HEK293 (cell line): Measurements from ENCODE around the gene TMEM128.
"Not testable (repeated sequence)": the region's sequence is repeated elsewhere in the genome, so short reads cannot be mapped to it uniquely, and the experiment has no call there.

Experiments used
- CTCF ChIA-PET: fragments of 350-600 bp; formaldehyde crosslinking; extraction: SDS; loops from one replicate; lab custom pipeline; 2021; ENCODE audit warnings: antibody characterized with exemption; lab: Yijun Ruan, JAX
- POLR2A ChIA-PET: fragments of 300-600 bp; formaldehyde crosslinking; extraction: SDS; loops from one replicate; lab custom pipeline; 2020; ENCODE audit warnings: antibody characterized with exemption, inconsistent platforms; lab: Yijun Ruan, JAX
- H3K27ac ChIP-seq: fragments of 200-500 bp; sonication (Bioruptor generic); 2 replicates; pipeline ENCODE4 v1.5.1; 2014; ENCODE audit warnings: low read depth, low read length, control low read depth, inconsistent platforms; ENCODE audit errors: extremely low read depth
- H3K36me3 ChIP-seq, 2 experiments: fragments of 200-500 bp in 1 of 2; sonication (Bioruptor generic) in 1 of 2; 1 replicate in 1 of 2; 2 replicates in 1 of 2; pipeline ENCODE4 v1.5.1; 2014 to 2017; ENCODE audit warnings: inconsistent platforms in 2 of 2, low read length in 2 of 2; ENCODE audit not compliant: control insufficient read depth in 2 of 2, insufficient read depth in 1 of 2
- H3K4me1 ChIP-seq: fragments of 200-500 bp; sonication (Bioruptor generic); 2 replicates; pipeline ENCODE4 v1.5.1; 2014; ENCODE audit warnings: mild to moderate bottlenecking, low read length, inconsistent platforms; ENCODE audit not compliant: control insufficient read depth, insufficient read depth
- H3K4me3 ChIP-seq: 2 replicates; pipeline ENCODE4 v1.5.1; 2011; ENCODE audit warnings: low read depth, mild to moderate bottlenecking, control low read depth, low read length, moderate library complexity
- H3K9me3 ChIP-seq: fragments of 200-500 bp; sonication (Bioruptor generic); 2 replicates; pipeline ENCODE4 v1.5.1; 2014; ENCODE audit warnings: low read depth, low read length, inconsistent platforms; ENCODE audit not compliant: control insufficient read depth, insufficient read depth
- GLI2 ChIP-seq: fragments of 450-650 bp; formaldehyde crosslinking; IDR thresholded peaks from 2 replicates; pipeline ENCODE4; 2017; ENCODE audit warnings: missing biosample characterization, missing genetic modification characterization, low read depth, borderline replicate concordance
- GLI4 ChIP-seq: fragments of 450-650 bp; formaldehyde crosslinking; IDR thresholded peaks from 2 replicates; pipeline ENCODE4 v1.5.1; 2016; ENCODE audit warnings: missing biosample characterization, missing genetic modification characterization
- KLF17 ChIP-seq: fragments of 450-650 bp; formaldehyde crosslinking; IDR thresholded peaks from 2 replicates; pipeline ENCODE4 v1.5.1; 2016; ENCODE audit warnings: missing biosample characterization, missing genetic modification characterization
- OVOL3 ChIP-seq: fragments of 450-650 bp; formaldehyde crosslinking; IDR thresholded peaks from 2 replicates; pipeline ENCODE4 v1.5.1; 2016; ENCODE audit warnings: missing biosample characterization, missing genetic modification characterization
- ZNF19 ChIP-seq: fragments of 450-650 bp; formaldehyde crosslinking; IDR thresholded peaks from 2 replicates; pipeline ENCODE4; 2016; ENCODE audit warnings: missing biosample characterization, missing genetic modification characterization, low read depth
- ZNF23 ChIP-seq: fragments of 450-650 bp; formaldehyde crosslinking; IDR thresholded peaks from 2 replicates; pipeline ENCODE4 v1.5.1; 2016; ENCODE audit warnings: missing biosample characterization, missing genetic modification characterization, borderline replicate concordance
- ZNF404 ChIP-seq: fragments of 450-650 bp; formaldehyde crosslinking; IDR thresholded peaks from 2 replicates; pipeline ENCODE4 v1.5.1; 2017; ENCODE audit warnings: missing biosample characterization, missing genetic modification characterization
- ZNF416 ChIP-seq: fragments of 450-650 bp; formaldehyde crosslinking; IDR thresholded peaks from 2 replicates; pipeline ENCODE4 v1.5.1; 2016; ENCODE audit warnings: missing biosample characterization, missing genetic modification characterization
- ZNF544 ChIP-seq: fragments of 450-650 bp; formaldehyde crosslinking; IDR thresholded peaks from 2 replicates; pipeline ENCODE4 v1.5.0; 2017; ENCODE audit warnings: missing biosample characterization, missing genetic modification characterization
- ZNF664 ChIP-seq: fragments of 450-650 bp; formaldehyde crosslinking; IDR thresholded peaks from 2 replicates; pipeline ENCODE4 v1.5.1; 2016; ENCODE audit warnings: missing biosample characterization, missing genetic modification characterization
- ZNF701 ChIP-seq: fragments of 450-650 bp; formaldehyde crosslinking; IDR thresholded peaks from 2 replicates; pipeline ENCODE4 v1.5.1; 2016; ENCODE audit warnings: missing biosample characterization, missing genetic modification characterization
- ZSCAN16 ChIP-seq: fragments of 450-650 bp; formaldehyde crosslinking; IDR thresholded peaks from 2 replicates; pipeline ENCODE4 v1.5.1; 2016; ENCODE audit warnings: missing biosample characterization, missing genetic modification characterization
- TF ChIP-seq, protein P1 (sequence below): fragments of 450-650 bp; formaldehyde crosslinking; IDR thresholded peaks from 2 replicates; pipeline ENCODE4 v1.5.1; 2016; ENCODE audit warnings: missing biosample characterization, missing genetic modification characterization
- TF ChIP-seq, protein P2 (sequence below): fragments of 450-650 bp; formaldehyde crosslinking; IDR thresholded peaks from 2 replicates; pipeline ENCODE4 v1.5.1; 2016; ENCODE audit warnings: missing biosample characterization, missing genetic modification characterization

TMEM128 gene

DNA sequence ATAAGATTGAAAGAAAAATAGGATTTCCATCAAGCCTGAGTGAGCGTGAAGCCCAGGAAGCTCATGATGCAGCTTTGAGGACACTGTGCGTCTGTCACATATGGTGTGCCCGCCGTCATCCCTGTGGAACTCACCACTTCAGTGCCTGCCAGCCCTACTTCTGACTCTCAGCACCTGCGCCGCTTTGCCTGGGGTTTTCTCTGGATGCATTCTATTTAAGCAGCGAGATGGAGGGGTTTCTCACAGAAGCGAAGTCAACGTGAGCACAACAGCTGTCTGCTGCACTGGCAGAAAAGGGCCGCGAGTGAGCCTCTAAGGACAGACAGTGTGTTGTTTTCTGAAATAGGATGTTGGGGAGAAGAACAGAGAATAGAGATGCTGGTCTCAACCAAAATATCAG is 6.2 kb upstream of the TMEM128 start (continued):
- TF ChIP-seq KLF17 (tag by site-specific recombination): no peak
- no peak for TF ChIP-seq ZNF19 (tag by site-specific recombination)

DNA sequence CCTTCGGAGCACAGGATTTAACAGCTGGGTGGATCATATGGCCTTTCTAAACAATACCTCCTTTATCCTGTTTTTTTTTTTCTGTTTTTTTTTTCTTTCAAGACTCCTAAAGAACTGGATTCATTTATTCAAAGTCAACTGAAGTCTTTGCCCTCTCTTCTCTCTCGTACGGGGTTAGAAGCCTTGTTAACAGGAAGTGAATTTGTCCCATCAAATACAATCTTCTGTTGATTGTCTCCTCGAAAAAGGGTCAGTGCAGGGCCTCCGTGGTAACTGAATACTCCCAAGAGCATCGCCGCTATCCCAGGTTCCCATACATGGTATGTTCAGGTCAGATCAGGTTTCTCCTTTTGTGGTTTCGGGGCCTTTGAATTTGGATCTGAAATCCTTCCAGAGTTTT is 1.8 kb upstream of the TMEM128 start:
- TF ChIP-seq GLI4 (tag by site-specific recombination): no peak
- TF ChIP-seq, protein P1, sequence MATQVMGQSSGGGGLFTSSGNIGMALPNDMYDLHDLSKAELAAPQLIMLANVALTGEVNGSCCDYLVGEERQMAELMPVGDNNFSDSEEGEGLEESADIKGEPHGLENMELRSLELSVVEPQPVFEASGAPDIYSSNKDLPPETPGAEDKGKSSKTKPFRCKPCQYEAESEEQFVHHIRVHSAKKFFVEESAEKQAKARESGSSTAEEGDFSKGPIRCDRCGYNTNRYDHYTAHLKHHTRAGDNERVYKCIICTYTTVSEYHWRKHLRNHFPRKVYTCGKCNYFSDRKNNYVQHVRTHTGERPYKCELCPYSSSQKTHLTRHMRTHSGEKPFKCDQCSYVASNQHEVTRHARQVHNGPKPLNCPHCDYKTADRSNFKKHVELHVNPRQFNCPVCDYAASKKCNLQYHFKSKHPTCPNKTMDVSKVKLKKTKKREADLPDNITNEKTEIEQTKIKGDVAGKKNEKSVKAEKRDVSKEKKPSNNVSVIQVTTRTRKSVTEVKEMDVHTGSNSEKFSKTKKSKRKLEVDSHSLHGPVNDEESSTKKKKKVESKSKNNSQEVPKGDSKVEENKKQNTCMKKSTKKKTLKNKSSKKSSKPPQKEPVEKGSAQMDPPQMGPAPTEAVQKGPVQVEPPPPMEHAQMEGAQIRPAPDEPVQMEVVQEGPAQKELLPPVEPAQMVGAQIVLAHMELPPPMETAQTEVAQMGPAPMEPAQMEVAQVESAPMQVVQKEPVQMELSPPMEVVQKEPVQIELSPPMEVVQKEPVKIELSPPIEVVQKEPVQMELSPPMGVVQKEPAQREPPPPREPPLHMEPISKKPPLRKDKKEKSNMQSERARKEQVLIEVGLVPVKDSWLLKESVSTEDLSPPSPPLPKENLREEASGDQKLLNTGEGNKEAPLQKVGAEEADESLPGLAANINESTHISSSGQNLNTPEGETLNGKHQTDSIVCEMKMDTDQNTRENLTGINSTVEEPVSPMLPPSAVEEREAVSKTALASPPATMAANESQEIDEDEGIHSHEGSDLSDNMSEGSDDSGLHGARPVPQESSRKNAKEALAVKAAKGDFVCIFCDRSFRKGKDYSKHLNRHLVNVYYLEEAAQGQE (tag by site-specific recombination): no peak
- TF ChIP-seq ZNF404 (tag by site-specific recombination): no peak
- TF ChIP-seq ZNF416 (tag by site-specific recombination): no peak
- no peak for TF ChIP-seq ZNF23
- TF ChIP-seq OVOL3 (tag by site-specific recombination): no peak
- TF ChIP-seq GLI2 (tag by site-specific recombination): no peak
- TF ChIP-seq, protein P2, sequence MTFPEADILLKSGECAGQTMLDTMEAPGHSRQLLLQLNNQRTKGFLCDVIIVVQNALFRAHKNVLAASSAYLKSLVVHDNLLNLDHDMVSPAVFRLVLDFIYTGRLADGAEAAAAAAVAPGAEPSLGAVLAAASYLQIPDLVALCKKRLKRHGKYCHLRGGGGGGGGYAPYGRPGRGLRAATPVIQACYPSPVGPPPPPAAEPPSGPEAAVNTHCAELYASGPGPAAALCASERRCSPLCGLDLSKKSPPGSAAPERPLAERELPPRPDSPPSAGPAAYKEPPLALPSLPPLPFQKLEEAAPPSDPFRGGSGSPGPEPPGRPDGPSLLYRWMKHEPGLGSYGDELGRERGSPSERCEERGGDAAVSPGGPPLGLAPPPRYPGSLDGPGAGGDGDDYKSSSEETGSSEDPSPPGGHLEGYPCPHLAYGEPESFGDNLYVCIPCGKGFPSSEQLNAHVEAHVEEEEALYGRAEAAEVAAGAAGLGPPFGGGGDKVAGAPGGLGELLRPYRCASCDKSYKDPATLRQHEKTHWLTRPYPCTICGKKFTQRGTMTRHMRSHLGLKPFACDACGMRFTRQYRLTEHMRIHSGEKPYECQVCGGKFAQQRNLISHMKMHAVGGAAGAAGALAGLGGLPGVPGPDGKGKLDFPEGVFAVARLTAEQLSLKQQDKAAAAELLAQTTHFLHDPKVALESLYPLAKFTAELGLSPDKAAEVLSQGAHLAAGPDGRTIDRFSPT: no peak
- Histone ChIP-seq H3K4me1 (no peaks in the 10 kb centered on the region), H3K4me3 (no peak overlapping the region), H3K9me3 (no peaks in the 10 kb centered on the region), H3K36me3 (peaks cover 9 to 13% of the 10 kb centered on the region in 2 experiments), H3K27ac (no peak overlapping the region)
- CTCF ChIA-PET: interaction anchor here (0.6 to 2.6 kb wide), 5 partner anchors 10 to 180 kb away, joined by 3 to 15 read pairs (median 3); no protein-coding TSS in a partner anchor
- POLR2A ChIA-PET: interaction anchor here (0.8 kb wide), 1 partner anchor 40 kb away, joined by 3 read pairs; the partner anchor contains the start of gene LYAR

DNA sequence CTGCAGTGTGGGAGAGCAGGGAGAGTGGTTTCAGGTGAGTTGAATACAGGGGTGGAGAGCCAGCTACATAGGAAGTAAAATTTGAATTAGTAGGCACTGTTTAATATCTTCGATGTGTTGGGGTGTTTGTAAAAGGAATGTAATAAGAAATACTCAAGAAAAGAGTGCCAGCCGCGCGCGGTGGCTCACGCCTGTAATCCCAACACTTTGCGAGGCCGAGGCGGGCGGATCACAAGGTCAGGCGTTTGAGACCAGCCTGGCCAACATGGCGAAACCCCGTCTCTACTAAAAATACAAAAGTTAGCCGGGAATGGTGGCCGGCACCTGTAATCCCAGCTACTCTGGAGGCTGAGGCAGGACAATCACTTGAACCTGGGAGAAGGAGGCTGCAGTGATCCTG is 1.3 kb upstream of the TMEM128 start:
- ChIA-PET CTCF (interaction anchor here (0.9 to 1.0 kb wide), 2 partner anchors 14 to 181 kb away, joined by 3 to 4 read pairs; no protein-coding TSS in a partner anchor), POLR2A (interaction anchor here (0.8 kb wide), 1 partner anchor 40 kb away, joined by 3 read pairs; the partner anchor contains the start of gene LYAR)
- H3K27ac ChIP-seq, H3K4me1 ChIP-seq, H3K4me3 ChIP-seq, H3K9me3 ChIP-seq: not testable (repeated sequence)
- H3K36me3 ChIP-seq: peaks cover 10 to 18% of the 10 kb centered on the region in 2 experiments

- Histone ChIP-seq H3K9me3 (no peaks in the 10 kb centered on the region), H3K27ac (peak overlapping the region; percentile 71), H3K36me3 (peaks cover 10 to 23% of the 10 kb centered on the region in 2 experiments), H3K4me3 (peak overlapping the region; percentile 79), H3K4me1 (no peaks in the 10 kb centered on the region)
- TF ChIP-seq ZNF701 (tag by site-specific recombination): no peak
- TF ChIP-seq ZNF664: peak; percentile 98
- TF ChIP-seq ZNF544: no peak
- no peak for TF ChIP-seq ZSCAN16
- POLR2A ChIA-PET: interaction anchor here (0.8 to 1.2 kb wide), 3 partner anchors 41 to 195 kb away, joined by 3 to 4 read pairs (median 3); partner anchors contain the start of gene LYAR
- CTCF ChIA-PET: interaction anchor here (0.9 to 1.0 kb wide), 2 partner anchors 14 to 181 kb away, joined by 3 to 4 read pairs; no protein-coding TSS in a partner anchor
Measured at GRCh38 chr4:4248885-4249203, 821 bp upstream of the TMEM128 start.
